NCI-H524 (cell line): ENCODE results near the gene SETX.

Experiments used
- DNase-seq, 2 experiments: peaks; one replicate each; lab custom pipeline; 2025; lab: John Stamatoyannopoulos, UW

Gene SETX

DNA sequence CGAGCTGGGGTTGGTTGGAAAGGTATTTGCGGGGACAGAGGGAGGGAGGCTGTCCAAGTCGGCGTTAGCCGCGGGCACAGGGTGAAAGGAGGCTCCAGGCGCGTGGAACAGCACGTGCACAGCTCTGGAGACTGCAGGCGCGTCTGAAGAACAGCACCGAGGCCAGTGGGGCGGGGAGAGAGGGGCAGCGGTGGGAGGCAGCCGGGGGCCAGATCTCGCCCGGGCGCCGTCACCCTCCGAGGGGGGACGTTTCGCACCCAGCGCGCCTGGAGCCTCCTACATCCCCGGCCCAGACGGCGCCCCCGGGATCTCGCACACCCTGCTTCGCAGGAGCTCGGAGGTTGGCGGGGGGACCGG is 113.3 kb downstream of the SETX start:
- DNase-seq, result no peak

DNA sequence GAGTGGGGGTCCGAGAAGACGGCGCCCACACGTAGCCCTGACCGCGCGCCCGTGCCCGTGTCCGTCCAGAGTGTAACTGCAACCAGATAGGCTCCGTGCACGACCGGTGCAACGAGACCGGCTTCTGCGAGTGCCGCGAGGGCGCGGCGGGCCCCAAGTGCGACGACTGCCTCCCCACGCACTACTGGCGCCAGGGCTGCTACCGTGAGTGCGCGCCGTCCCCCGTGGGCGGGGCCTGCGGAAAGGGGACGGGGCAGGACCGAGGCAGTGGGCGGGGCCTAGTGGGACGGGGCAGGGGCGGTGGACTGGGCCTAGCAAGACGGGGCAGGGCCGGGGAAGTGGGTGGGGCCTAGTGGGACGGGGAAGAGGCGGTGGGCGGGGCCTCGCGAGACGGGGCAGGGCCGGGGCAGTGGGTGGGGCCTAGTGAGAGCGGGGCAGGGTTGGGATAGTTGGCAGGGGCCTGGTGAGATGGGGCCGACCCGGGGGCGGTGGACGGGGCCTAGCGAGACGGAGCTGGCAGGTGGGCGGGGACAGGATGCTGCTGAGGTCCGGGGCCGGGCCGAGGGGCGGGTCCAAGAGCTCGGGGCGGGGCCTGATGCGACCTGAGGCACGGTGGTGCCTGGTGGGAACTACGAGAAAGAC is 113.8 kb downstream of the SETX start:
- DNase-seq, result peak; percentile 75 to 81

DNA sequence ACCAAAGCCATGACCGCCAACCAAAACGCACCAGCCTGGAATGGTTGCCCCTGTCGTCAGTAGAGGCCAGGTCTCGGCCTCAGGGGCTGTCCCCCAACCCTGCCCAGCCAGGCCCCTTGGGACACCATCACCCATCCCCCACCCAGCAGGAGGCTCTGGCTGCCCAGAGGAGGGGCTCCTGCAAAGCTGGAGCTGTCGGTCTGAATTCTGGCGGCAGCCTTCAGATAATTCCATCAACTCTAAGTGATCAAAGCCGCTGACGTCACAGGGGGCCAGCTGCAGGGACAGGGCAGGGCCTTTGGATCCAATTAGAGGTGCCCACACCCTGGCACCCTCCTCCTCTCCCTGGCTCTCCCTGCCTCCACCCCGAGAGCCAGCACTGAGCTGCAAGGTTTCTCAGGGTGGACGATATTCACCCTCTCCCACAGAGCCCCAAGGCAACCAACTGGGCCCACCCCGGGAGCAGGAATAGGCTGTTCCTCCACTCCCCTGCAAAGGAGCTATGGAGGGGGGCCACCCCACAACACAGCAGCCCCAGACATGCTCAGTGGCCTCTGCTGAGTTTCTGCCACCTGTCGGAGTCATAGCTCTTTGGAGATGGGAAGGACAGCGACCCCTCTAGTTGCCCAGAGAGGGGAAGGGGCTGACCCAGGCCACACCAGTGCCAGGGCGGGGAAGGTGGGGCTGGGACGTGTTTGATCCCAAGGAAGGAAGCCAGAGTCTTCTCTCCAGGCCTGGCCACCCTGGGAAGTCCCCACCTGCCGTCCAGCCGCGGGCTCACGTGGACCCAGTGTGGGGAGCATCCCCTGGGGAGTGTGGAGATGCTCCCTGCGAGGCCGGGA is 114.6 kb downstream of the SETX start:
- peak in 1 of 2 experiments; percentile 72 for DNase-seq

DNA sequence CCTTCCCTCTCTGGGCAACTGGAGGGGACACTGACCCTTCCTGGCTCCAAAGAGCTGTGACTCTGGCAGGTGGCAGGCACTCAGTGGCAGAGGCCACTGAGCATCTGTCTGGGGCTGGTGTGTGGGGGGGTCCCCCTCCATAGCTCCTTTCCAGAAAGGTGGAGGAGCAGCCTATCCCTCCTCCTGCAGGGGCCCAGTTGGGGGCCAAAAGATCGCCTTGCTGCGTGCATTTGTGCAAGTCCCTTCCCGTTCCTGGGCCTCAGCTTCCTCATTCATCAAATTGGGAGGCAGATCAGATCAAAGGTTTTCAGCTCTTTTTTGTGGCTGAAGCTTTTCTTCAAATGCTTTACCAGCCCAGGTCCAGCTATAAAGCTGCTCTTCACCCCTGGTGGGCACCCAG is 115.3 kb downstream of the SETX start:
- peak in 1 of 2 experiments; percentile 42 for DNase-seq

DNA sequence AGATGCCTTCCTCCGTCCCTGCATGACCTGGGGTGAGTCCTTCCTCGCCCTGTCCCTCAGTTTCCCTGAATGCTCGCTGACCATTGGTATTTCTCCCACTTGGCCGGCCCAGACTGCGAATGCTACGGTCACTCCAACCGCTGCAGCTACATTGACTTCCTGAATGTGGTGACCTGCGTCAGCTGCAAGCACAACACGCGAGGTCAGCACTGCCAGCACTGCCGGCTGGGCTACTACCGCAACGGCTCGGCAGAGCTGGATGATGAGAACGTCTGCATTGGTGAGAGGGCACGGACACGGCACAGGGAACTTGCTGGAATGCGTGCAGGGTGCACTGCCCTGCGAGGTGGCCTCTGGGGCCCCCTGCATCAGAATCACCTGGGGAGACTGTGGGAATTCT is 115.8 kb downstream of the SETX start:
- no peak for DNase-seq

DNA sequence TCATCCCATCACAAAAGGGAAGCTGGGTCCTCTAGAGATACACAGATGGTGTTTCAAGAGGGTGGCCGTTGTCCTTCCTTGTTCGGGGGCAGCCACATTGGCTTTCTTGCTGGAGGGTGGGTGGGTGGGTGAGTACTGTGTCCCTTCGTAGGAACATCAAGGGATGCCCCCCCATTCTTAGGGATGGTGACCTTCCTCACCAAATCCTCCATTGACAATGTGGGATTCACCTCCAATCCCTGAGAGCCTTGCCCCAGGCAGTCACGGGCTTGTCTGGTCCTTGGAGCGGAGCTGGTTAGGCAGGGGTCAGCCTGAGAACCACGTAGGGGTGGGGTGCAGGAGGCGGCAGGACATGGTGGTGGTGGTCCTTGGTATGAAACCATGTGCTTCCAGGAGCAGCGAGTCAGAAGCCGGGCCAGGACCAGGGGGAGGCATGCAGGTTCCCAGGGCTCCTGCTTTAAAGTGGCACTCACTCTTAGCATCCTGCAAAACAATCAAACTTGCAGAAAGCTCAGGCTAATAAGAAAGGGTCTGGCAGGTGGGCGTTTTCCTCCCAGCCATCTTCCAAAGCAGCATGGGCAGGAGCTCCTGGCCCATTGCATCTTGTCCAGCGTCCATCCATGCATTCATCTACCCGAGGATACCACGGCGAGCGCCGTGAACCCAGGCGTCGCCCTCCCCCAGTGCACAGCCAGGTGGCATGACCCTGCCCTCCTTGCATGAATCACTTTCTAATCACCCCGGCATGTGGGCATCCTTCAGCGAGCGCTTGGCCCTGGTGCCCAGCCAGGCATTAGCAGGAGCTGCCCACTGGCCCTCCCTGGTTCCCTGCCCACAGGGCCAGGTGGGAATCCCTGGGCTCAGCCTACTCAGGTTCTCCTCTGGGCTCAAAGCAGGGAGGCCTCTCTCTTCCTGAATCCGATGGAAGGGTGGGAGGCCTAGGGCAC is 116.5 kb downstream of the SETX start:
- DNase-seq, result no peak

DNA sequence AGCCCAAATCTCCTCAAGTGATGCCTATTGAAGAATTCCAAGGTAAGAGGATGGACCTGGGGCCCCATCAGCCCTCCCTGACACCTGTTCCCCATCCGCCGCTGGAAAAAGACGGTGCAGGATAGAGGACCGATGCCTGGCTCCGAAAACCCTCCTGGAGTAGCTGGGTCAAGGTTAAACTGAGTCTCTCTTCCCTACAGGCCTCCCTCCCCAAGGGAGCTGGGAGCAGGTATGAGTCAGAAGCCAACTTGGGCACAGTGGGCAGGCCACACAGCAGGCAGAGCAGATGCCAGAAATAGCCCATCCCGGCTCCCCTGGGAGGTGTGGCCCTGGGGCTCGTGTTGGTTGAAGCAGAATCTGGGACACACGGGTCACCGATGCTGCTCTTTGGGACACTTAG is 117.3 kb downstream of the SETX start:
- no peak for DNase-seq

DNA sequence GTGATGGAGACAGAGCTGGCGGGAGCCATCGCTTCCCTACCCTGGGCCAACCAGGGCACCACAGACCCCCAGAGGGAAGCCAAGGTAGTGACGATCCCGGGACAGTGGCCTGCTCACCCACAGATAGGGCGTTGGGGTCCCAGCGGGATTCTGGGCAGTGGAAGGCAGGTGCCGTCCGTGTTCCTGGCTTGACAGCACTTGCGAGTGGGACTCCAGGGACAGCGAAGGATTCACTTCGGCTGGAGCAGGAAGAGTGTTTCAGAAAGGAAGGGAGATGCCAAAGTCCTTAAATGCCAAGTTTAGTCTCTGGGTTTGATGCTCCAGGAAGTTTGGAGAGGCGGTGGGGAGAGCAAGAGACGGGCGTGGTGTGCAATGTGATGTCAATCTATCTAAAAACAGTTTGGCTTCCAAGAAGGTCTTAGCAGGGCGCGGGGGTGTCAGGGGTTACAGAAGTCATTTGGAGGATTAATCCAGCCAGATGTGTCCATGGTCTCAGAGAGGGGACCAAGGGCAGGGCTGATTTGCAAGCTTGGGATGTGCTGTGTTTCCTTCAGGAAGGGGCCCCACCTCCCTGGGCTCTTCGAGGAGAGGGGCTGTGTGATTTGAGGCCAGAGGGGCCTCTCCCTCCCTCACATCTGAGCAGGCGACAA is 118.0 kb downstream of the SETX start:
- no peak for DNase-seq

DNA sequence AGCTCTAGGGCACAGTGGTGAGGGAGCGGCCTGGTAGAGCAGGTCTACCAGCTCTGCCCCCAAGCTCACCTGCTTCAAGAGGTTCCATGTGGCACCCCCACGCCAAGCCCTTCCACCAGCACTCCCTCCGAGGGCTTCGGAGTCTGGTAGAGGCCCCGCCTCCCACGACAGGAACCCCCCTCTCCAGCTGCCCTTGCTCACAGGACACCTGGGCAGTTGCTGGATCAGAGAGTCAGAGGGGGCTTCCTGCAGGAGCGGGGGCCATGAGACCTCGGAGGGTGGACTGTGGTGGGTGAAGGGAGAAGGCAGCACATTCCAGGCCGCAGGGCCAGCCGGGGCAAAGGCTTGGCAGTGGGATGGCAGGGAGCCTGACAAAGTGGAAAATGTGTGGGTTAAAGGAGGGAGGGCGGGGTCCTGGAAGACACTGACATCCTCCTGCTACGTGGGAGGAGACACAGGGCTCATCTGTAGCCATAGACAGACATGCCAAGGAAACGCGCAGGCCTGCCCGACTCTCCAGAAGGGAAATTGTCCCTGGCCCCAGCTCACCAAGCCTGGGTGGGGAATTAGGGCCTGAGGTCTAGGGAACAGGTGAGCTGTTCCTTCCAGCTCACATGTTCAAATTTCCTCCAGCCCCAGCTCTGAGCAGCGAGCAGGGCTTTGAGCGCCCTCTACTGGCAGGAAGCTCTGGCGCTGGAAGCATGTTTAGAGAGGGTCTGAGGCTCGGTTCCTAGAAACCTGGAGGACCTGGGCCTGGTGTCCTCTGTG is 118.7 kb downstream of the SETX start:
- DNase-seq, result peak; percentile 75 to 89

DNA sequence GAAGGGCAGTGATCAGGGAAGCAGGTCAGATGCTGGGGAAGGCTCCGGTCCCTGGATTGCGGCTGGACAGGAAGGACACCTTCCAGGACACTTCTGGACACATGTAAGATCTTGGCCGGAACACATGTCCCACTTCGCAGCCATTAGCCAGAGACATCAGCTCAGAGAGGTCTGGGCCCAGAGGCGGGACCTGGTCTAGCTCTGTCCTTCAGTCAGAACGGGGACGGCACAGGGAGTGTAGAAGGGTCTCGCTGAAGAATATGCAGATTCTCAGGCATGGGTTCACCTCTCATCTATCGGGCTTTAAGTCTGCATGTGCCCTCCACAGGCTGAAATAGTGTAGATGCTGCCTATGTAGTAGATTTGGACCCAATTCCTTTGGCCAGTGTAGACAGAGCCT is 119.7 kb downstream of the SETX start:
- DNase-seq, result no peak

DNA sequence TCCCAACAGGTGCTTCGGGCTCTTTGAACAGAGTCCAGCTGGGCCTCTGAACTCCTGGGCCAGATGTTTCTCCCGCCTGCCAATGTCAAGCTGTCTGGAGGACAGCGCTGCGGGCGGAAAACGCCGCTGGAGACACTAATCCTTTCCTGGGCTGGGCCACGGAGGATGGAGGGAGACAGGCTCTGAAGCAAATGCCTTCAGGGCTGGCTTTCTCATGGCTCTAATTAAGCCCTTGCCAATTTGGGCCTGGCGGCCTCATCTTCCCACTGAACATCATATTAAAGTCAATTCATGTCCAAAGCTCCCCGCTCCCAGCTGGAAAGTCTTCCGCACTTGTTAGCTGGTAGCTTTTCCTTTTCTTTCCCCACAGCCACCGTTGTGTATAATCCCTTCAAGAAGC is 120.3 kb downstream of the SETX start:
- peak; percentile 78 to 86 for DNase-seq

DNA sequence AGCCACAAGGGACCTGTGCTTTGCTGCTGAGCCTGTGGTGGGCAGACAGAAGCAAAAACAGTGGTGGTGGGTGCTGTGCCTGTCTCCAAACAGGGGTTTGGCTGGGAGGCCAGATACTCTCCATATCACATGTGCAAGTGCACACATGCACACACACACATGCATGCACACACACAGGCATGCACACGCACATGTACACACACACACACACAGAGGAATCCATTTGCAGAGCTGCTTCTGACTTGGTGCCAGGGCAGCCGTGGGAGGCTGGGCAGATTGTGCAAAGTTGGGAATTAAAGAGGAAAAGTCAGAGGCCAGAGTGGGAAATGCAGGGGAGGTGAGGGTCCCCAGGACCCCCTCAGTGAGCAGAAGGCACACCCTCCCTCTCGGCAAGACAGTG is 121.6 kb downstream of the SETX start:
- no peak for DNase-seq

DNA sequence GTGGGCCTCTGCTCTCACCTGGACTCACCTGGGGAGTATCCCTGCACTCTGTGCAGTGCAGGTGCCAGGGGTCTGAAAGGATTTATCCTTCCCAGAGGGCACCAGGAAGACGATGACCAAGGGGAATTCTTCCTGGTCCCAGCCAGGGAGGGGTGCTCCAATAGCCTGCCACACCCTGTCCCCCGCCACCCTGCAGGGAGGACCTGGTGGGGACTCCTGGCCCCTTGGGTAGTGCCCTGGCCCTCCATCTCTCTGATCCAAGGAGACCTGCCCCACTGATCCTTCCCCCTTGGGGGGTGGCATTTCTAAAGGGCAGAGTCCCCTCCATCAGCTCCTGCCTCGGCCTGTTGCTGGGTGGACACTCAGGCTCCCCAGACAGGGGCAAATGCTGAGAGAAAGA is 122.3 kb downstream of the SETX start:
- DNase-seq, result no peak

DNA sequence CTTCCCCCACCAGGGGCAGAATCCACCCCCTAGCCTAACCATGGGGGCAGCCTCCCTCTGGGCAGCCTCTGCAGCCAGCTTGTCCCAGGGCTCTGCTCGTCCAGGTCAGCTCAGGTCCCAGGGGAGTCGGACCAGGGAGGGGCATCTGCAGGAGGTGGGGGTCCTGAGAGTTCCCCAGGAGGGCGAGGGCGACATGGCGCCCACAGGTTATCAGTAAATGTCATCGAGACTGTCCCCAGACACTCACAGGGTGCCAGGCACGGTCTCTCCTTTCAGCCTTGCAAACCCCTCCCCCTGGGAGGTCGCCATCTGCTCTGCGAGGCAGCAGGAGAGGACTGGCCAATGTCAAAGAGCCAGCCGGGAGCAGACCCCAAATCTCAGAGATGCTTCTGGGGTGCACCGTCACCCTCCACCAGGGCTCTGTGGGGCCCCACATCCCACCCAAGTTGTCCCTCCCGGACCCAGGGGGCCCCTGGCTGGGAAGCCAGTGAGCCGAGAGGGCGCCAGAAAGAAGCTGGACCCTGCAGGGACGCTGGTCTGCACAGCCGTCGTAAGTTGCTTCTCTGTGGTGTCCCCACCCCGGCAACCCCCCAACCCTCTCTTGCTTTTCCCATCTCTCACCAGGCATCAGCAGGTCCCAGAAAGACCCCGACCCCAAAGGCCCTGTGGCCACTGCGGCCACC is 123.6 kb downstream of the SETX start:
- DNase-seq, result peak; percentile 79 to 87

DNA sequence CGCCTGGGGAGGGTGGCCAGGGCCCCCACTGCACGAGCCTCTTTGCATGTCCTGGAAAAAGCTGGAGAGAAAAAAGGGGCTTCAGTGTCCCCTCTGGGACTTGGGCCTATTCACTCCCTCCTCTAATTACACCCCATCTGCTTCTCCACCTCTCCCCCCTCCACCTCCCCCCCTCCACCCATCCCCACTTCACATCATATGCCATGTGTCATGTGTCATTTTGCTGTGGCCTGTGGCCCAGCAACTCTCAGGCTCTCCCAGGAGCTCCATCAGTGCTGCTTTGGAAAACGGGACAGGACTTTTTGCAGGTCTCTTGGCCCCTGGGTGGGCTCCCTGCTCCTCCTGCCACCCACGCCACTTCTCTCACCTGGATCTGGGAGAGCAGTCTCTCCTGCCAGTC is 124.2 kb downstream of the SETX start:
- peak; percentile 84 to 95 for DNase-seq

DNA sequence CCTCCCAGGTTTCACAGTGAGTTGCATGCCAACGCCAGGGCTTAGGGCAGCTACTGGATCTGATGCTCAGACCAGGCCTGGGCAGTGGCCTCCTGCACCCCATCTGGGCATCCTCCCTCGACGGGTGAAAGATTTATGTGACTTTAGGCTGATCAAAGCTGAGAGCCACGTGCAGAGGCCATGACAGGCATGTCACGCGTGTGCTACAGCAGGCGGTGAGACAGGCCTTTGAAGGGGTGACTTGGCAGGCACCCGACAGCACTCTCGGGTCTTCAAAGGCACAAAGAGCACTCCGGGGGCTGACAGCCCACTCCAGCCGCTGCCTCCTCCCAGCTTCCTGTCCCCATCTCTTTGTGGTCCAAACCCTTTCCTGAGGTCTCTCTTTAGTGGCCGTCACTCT is 126.7 kb downstream of the SETX start:
- DNase-seq, result no peak

DNA sequence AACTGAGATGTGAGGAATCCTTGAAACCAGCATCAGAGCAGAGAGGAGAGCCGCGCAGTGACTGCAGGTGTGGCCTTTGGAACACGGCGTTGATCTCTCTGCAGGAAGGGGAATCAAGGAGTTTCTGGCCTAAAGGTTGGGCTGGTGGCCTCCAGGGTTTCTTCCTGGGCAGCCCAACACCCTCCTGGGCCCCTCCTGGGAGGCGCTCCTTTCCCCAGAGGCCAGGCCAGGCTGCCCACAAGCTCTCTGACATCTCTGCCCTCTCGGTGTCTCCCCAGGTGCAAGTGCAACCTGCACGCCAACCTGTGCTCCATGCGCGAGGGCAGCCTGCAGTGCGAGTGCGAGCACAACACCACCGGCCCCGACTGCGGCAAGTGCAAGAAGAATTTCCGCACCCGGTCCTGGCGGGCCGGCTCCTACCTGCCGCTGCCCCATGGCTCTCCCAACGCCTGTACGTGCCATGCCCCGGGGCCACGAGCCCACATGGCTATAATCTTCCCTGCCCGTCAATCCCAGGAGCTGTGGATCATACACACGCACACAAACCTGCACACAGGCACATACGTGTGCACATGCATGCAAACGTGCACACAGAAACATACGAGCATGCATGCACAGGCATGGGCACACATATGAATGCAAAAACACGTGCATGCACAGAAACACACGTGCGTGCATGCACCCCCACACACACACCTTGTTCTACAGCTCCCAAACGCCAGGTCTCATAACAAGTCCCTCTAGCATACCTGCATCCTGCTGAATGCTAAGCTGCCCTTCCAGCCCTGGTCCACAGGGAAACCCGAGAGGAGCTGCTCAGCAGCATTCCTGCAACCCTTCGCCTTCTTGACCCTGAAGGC is 128.0 kb downstream of the SETX start:
- no peak for DNase-seq

DNA sequence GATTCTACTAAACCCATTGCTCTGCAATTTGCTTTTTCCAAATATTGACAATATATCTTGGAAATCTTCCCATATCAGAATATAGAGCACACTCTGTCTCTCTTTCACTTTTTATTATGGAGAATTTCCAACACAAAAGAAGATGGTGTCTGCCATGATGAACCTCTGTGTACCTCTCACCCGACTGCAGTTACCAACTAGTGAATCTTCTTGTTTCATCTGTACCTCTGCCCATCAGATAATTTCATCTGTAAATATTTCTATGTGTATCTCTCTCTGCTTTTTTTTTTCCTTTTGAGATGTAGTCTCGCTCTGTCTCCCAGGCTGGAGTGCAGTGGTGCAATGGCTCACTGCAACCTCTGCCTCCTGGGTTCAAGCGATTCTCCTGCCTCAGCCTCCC is 130.1 kb downstream of the SETX start:
- no peak for DNase-seq

DNA sequence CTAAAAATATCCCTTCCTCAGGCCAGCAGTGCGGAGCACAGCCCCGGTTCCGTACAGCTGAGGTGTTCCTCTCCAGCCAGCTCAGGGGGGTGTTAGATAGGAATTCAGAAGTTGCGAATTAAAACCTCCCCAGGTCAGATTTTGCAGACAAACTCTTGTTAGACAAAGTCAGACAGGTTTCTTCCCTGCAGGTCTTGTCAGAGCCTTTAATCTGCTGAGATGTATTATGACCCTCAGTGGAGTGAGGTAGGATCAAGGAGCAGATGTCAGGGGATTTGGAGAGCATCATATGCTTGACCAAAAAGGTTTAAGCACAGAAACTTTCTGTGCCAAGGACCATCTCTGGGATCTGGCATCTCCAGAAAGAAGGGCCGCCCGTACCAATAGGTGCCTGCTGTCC is 132.8 kb downstream of the SETX start:
- peak; percentile 30 to 60 for DNase-seq

DNA sequence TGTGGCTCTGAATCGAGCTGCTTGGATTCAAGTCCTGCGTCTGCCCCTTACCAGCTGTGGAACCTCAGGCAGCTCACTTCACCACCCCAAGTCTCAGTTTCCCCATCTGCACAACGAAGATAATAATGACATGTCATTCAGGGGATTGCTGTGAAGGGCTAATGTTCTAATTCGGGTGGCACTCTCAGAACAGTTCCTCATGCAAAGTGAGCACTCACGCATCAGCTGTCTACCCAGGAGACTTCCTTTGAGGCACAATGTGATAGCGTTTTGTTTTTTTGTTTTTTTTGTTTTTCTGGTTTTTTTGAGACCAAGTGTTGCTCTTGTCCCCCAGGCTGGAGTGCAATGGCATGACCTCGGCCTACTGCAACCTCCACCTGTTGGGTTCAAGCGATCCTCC is 136.6 kb downstream of the SETX start:
- no peak for DNase-seq
